Small intestine (tissue), 7 donors: Measurements from ENCODE around the gene MAPK6. TPM values are rescaled to one million over a fixed set of nuclear protein-coding genes. Genes with fewer than 3 reads are reported as not detected.
"Not testable (repeated sequence)": the region's sequence is repeated elsewhere in the genome, so short reads cannot be mapped to it uniquely, and the experiment has no call there.

Experiments
- DNase-seq, 2 donors: peaks; one replicate each; pipeline versions ENCODE4 v3.0.0 to v3.0.0-alpha.2; 2013
- FAIRE-seq: peaks from 2 replicates; lab custom pipeline; 2012; peaks lifted over from hg19 to GRCh38; lab: Jason Lieb, UNC
- H3K27ac ChIP-seq, 3 donors: one replicate each; pipeline ENCODE4 v1.5.1; 2013; ENCODE audit warnings: low read length in 2 of 3, mild to moderate bottlenecking in 2 of 3, control low read depth in 1 of 3, inconsistent platforms in 1 of 3, low read depth in 1 of 3, moderate library complexity in 1 of 3
- H3K27me3 ChIP-seq, 3 donors: one replicate each; pipeline ENCODE4 v1.6.1; 2013; ENCODE audit warnings: low read length in 3 of 3, inconsistent platforms in 1 of 3; ENCODE audit not compliant: control insufficient read depth in 3 of 3, insufficient read depth in 3 of 3
- H3K36me3 ChIP-seq, 3 donors: one replicate each; pipeline ENCODE4 v1.6.1; 2013; ENCODE audit warnings: low read length in 3 of 3, inconsistent platforms in 1 of 3, low read depth in 1 of 3, mild to moderate bottlenecking in 1 of 3, moderate library complexity in 1 of 3; ENCODE audit not compliant: control insufficient read depth in 3 of 3, insufficient read depth in 2 of 3
- H3K4me1 ChIP-seq, 3 donors: one replicate each; pipeline ENCODE4 v1.6.1; 2013; ENCODE audit warnings: low read length in 2 of 3, inconsistent platforms in 1 of 3, low read depth in 1 of 3, mild to moderate bottlenecking in 1 of 3, moderate library complexity in 1 of 3; ENCODE audit not compliant: control insufficient read depth in 3 of 3, insufficient read depth in 2 of 3
- H3K4me3 ChIP-seq, 3 donors: one replicate each; pipeline ENCODE4 v1.5.1; 2013; ENCODE audit warnings: low read length in 3 of 3, control low read depth in 1 of 3, inconsistent platforms in 1 of 3, low read depth in 1 of 3, mild to moderate bottlenecking in 1 of 3, moderate library complexity in 1 of 3
- H3K9me3 ChIP-seq, 2 donors: one replicate each; pipeline ENCODE4 v1.6.1; 2013; ENCODE audit warnings: low read depth in 1 of 2, low read length in 1 of 2; ENCODE audit not compliant: control insufficient read depth in 2 of 2, insufficient read depth in 1 of 2
- WGBS, 3 donors: extraction: QIAGEN DNeasy Blood & Tissue Kit; methylation state at CpG; one replicate each; pipeline ENCODE4 v1.1.7; 2013; 5-methylcytosine and 5-hydroxymethylcytosine counted together
- polyA plus RNA-seq, 4 donors: library from polyadenylated mRNA; stranded (reverse) in 3 of 4; unstranded in 1 of 4; fragments of 200-250 nt in 3 of 4; fragments of 120-200 nt in 1 of 4; gene quantifications; one replicate each; pipeline versions ENCODE4 v1.2.1 to v1.2.3, GENCODE V29; 2013
- donor health status: healthy with polysubstance abuse.
- donor health status: control.
- donor health status: control.
- donor health status: Bipolar disorder and iron deficiency.
- donor health status: healthy.

The MAPK6 gene
- polyA plus RNA-seq, 4 donors = 15.5 to 52.8 (median 27.6) TPM

DNA sequence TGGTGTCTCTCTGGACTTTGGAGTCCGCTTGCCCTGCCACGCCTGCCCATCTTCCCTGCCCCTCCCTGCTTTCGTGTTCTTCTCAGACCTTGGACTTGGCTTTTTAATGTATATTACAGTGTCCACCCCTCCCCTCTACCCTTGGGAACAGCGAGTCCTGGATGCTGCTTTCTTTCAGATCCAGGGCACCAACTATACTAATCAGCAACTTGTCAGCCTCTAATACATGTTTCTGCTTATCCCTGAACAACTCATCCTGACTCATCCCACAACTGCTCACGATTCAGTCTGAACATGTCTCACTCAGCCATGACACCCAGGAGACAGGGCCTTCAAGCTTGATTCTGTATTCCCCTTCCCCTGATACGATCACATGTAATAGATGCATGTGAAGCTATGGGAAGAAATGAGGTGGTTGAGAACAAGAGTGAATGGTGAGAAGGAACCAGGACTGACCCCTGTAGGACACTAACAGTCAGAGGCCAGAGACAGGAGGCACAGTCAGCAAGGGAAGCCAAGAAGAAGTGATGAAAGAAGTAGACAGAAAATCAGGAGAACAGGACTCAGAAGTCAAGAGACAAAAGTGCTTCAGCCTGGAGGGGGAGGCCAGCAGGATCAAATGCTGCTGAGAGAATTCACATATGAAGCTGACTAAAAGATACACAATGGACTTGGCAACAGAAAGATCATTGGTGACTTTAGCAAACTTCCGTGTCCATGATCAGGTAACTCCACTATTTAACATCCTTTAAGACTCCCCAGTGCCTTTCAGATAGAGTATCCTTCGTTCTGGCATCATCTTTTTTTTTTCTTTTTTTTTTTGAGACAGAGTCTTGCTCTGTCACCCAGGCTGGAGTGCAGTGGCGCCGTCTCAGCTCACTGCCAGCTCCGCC, 58.1 kb downstream of the MAPK6 start:
- Histone ChIP-seq H3K4me3 (no peak overlapping the region), H3K9me3 (no peaks in the 10 kb centered on the region), H3K36me3 (no peaks in the 10 kb centered on the region), H3K27ac (peak overlapping the region in 1 of 3 donors; percentile 39), H3K4me1 (peaks cover 0 to 7% (median under 1%) of the 10 kb centered on the region in 3 donors), H3K27me3 (no peaks in the 10 kb centered on the region)
- DNase-seq (peak; percentile 59 to 73), FAIRE-seq (no peak)
- 57 to 79% (median 70%) methylated on average over 11 of the region's 11 CpGs for WGBS, 3 donors

DNA sequence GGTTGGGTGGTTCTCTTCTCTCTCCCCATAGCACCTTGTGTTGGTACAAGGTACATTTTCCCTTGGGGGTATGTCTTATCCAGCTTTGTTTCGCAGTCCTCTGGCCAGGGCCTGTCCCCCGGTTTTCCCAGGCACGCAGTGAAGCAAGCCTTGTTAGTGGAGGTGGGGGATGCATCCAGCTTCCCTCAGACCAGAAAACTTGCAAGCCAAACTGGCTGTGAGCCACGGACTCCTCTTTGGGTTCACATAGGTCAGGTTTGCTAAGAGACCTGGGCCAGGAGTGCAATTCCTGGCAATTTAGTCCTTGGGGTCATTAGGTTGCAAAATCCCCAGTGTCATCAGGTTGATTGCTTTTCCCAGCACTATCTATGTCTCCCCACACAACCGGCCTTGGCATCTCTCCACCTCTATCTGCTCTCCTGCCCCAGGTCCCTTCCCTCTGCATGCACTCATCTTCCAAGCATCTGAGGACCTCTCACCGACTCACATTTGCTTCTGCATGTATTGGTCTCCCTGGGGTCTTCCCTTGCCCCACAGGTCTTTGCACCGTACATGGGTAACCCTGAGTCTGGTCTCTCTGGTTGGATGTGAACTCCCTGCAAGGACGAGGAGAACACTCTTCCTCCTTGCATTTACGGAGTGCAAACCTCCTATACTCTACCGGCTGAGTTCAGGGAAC, 59.3 kb downstream of the MAPK6 start:
- H3K36me3 ChIP-seq = no peaks in the 10 kb centered on the region
- no peak overlapping the region for H3K4me3 ChIP-seq
- H3K9me3 ChIP-seq = no peaks in the 10 kb centered on the region
- FAIRE-seq = no peak
- H3K27ac ChIP-seq = no peak overlapping the region
- no peaks in the 10 kb centered on the region for H3K27me3 ChIP-seq
- DNase-seq = peak in 1 of 2 donors; percentile 29
- H3K4me1 ChIP-seq = peaks cover 0 to 6% (median 3%) of the 10 kb centered on the region in 3 donors
- WGBS, 3 donors = 65 to 78% (median 70%) methylated on average over 10 of the region's 10 CpGs

- Histone ChIP-seq H3K9me3 (no peaks in the 10 kb centered on the region), H3K36me3 (no peaks in the 10 kb centered on the region), H3K27ac (no peak overlapping the region), H3K4me3 (no peak overlapping the region), H3K4me1 (peaks cover 0 to 6% (median 3%) of the 10 kb centered on the region in 3 donors), H3K27me3 (no peaks in the 10 kb centered on the region)
- WGBS, 3 donors = 35 to 46% (median 40%) methylated on average over 13 of the region's 13 CpGs
- DNase-seq (peak; percentile 71 to 74), FAIRE-seq (no peak)
Measured at GRCh38 chr15:52078876-52079700, 60.1 kb downstream of the MAPK6 start.

DNA sequence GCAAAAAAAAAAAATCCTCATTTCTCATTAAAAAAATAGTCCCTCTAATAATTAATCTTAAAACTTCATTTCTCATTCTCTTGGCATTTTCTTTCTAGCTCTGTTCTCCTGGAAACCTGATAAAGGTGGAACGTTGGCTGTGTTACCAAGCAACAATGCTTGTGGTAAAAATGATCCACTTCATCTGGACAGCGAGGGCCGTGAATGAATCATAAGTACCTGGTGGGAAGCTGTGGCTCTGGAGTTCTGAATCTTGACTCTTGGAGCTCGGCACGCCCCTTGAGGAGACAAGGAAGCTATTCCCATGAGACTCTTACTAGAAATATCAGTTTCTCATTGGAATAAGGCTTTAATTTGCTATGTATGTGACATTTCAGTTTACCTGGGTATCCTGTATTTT, 61.0 kb downstream of the MAPK6 start:
- Histone ChIP-seq H3K9me3 (no peaks in the 10 kb centered on the region), H3K27ac (no peak overlapping the region), H3K4me1 (peaks cover 0 to 6% (median 3%) of the 10 kb centered on the region in 3 donors), H3K4me3 (no peak overlapping the region), H3K27me3 (no peaks in the 10 kb centered on the region), H3K36me3 (no peaks in the 10 kb centered on the region)
- FAIRE-seq (no peak), DNase-seq (no peak)
- 77 to 90% (median 88%) methylated on average over 5 of the region's 5 CpGs for WGBS, 3 donors

DNA sequence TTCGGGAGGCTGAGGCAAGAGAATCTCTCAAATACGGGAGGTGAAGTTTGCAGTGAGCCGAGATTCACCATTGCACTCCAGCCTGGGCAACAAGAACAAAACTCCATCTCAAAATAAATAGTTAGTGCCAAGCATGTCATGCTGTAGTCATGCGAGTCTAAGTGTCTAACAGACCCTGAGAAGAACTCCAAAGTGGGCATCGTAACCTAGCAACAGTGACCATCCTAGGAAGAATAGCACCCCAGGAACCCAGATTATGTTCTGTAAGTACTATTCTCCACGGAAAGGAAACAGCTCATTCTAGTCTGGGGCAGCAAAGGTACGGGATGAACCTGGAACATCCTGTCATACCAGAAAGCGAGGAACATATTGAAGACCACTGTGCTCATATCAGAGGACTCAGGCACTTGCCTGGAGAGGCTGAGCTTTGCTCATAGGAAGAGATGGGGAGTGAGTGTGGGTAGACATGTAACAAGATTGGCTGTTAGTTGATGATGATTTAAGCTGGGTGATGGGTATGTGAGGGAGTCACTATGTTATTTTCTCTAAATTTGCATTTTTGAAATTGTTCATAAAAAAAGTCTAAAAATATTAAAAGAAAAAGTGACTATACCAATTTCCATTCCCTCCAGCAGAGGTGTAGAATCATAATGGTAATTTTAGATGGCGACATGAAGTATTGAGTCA, 61.8 kb downstream of the MAPK6 start:
- DNase-seq (no peak), FAIRE-seq (no peak)
- WGBS, 3 donors = 90 to 95% (median 95%) methylated on average over 9 of the region's 9 CpGs
- Histone ChIP-seq H3K36me3 (no peaks in the 10 kb centered on the region), H3K4me3 (no peak overlapping the region), H3K27me3 (no peaks in the 10 kb centered on the region), H3K27ac (no peak overlapping the region), H3K9me3 (no peaks in the 10 kb centered on the region), H3K4me1 (peaks cover 0 to 6% (median 3%) of the 10 kb centered on the region in 3 donors)

GRCh38 chr15:52082197-52083036, 63.4 kb downstream of the MAPK6 start:
- Histone ChIP-seq H3K27ac (no peak overlapping the region), H3K36me3 (no peaks in the 10 kb centered on the region)

GRCh38 chr15:52083037-52083359, 64.0 kb downstream of the MAPK6 start:
- not testable (repeated sequence) for H3K36me3 ChIP-seq, H3K4me3 ChIP-seq, H3K27ac ChIP-seq, H3K9me3 ChIP-seq, DNase-seq, FAIRE-seq, H3K27me3 ChIP-seq, H3K4me1 ChIP-seq
- 86 to 100% (median 92%) methylated on average over 1 of the region's 1 CpG for WGBS, 3 donors

More at GRCh38 chr15:52082197-52083036, 63.4 kb downstream of the MAPK6 start:
- Histone ChIP-seq H3K4me1 (peaks cover 0 to 4% (median 3%) of the 10 kb centered on the region in 3 donors), H3K4me3 (no peak overlapping the region), H3K27me3 (no peaks in the 10 kb centered on the region), H3K9me3 (peaks cover 1 to 8% of the 10 kb centered on the region in 2 donors)
- DNase-seq (no peak), FAIRE-seq (no peak)
- 77 to 92% (median 88%) methylated on average over 5 of the region's 5 CpGs for WGBS, 3 donors
